Smooth muscle cell (in vitro differentiated cells): ENCODE data around the gene DOHH. TPM values are rescaled to one million over a fixed set of nuclear protein-coding genes. Genes with fewer than 3 reads are reported as not detected.

ENCODE experiments used
- DNase-seq: peaks from one replicate; lab custom pipeline; 2025; ENCODE audit not compliant: unreplicated experiment; lab: John Stamatoyannopoulos, UW
- H2AFZ ChIP-seq: fragments of 200-600 bp; sonication (generic); 2 replicates; pipeline ENCODE4 v1.6.0; 2016; ENCODE audit warnings: antibody characterized with exemption, low read depth, mild to moderate bottlenecking
- H3F3A ChIP-seq: fragments of 200-600 bp; sonication (generic); 2 replicates; pipeline ENCODE4 v1.6.0; 2017; ENCODE audit warnings: antibody characterized with exemption, low read depth
- H3K27ac ChIP-seq: fragments of 200-600 bp; sonication (generic); 2 replicates; pipeline ENCODE4 v1.5.1; 2016; ENCODE audit warnings: low read depth, mild to moderate bottlenecking
- H3K27me3 ChIP-seq: fragments of 200-600 bp; sonication (generic); 2 replicates; pipeline ENCODE4 v1.6.1; 2016; ENCODE audit warnings: low read depth, mild to moderate bottlenecking
- H3K36me3 ChIP-seq: fragments of 200-600 bp; sonication (generic); 2 replicates; pipeline ENCODE4 v1.5.1; 2016; ENCODE audit warnings: low read depth
- H3K4me1 ChIP-seq: fragments of 200-600 bp; sonication (generic); 2 replicates; pipeline ENCODE4 v1.5.1; 2016; ENCODE audit warnings: low read depth
- H3K4me2 ChIP-seq: fragments of 200-600 bp; sonication (generic); 2 replicates; pipeline ENCODE4 v1.6.0; 2016; ENCODE audit warnings: mild to moderate bottlenecking
- H3K4me3 ChIP-seq: fragments of 200-600 bp; sonication (generic); 2 replicates; pipeline ENCODE4 v1.5.1; 2016; ENCODE audit warnings: mild to moderate bottlenecking
- H3K79me2 ChIP-seq: fragments of 200-600 bp; sonication (generic); 2 replicates; pipeline ENCODE4 v1.6.0; 2016; ENCODE audit warnings: low read depth, mild to moderate bottlenecking
- H3K9ac ChIP-seq: fragments of 200-600 bp; sonication (generic); 2 replicates; pipeline ENCODE4 v1.6.0; 2016; ENCODE audit warnings: low read depth
- H3K9me3 ChIP-seq: fragments of 200-600 bp; sonication (generic); replicated peaks from 2 replicates; pipeline ENCODE4 v1.5.1; 2016; ENCODE audit warnings: low read depth
- H4K20me1 ChIP-seq: fragments of 200-600 bp; sonication (generic); 2 replicates; pipeline ENCODE4 v1.6.0; 2016; ENCODE audit warnings: low read depth
- CTCF ChIP-seq: fragments of 200-600 bp; sonication (generic); IDR thresholded peaks from 2 replicates; pipeline ENCODE4 v1.5.1; 2017; ENCODE audit warnings: borderline replicate concordance, mild to moderate bottlenecking, antibody characterized with exemption; ENCODE audit not compliant: insufficient read depth, poor library complexity, severe bottlenecking
- WGBS: methylation state at CpG from one replicate; pipeline ENCODE4 v1.1.7; 2016; ENCODE audit warnings: low lambda C conversion rate; 5-methylcytosine and 5-hydroxymethylcytosine counted together
- polyA plus RNA-seq: library from polyadenylated mRNA; unstranded; fragments of >200 nt; fragmentation: Nextera tagmentation; extraction: Ambion mirVana; gene quantifications from 2 replicates; pipeline ENCODE4 v1.2.1, GENCODE V29; 2016
- total RNA-seq: library from RNA; depleted of rRNA; stranded (reverse); fragments of >200 nt; gene quantifications from 2 replicates; pipeline ENCODE4 v1.2.3, GENCODE V29; 2014

DOHH gene
- total and polyA plus RNA-seq, 2 experiments from 2014 or later = 8.7 to 27.2 TPM

GRCh38 chr19:3491396-3492119, 8.9 kb downstream of the DOHH start:
- Histone ChIP-seq H3K36me3 (no peaks in the 10 kb centered on the region), H3K9ac (no peak overlapping the region), H4K20me1 (no peaks in the 10 kb centered on the region), H3K4me2 (no peak overlapping the region), H3K4me3 (no peak overlapping the region), H3K27me3 (no peaks in the 10 kb centered on the region), H3K9me3 (no peaks in the 10 kb centered on the region), H3K79me2 (no peaks in the 10 kb centered on the region), H2AFZ (no peak overlapping the region), H3K27ac (no peak overlapping the region), H3K4me1 (no peaks in the 10 kb centered on the region), H3F3A (no peaks in the 10 kb centered on the region)
- 97% methylated on average over 50 of the region's 55 CpGs for WGBS
- TF ChIP-seq CTCF = no peak
- no peak for DNase-seq

- Histone ChIP-seq H4K20me1 (no peaks in the 10 kb centered on the region), H2AFZ (no peak within 1 kb of the TSS), H3K36me3 (no peaks in the 10 kb centered on the region), H3K4me2 (no peak within 1 kb of the TSS), H3K27me3 (no peaks in the 10 kb centered on the region), H3F3A (no peaks in the 10 kb centered on the region), H3K9me3 (no peaks in the 10 kb centered on the region), H3K27ac (no peak within 1 kb of the TSS), H3K4me3 (no peak within 1 kb of the TSS), H3K79me2 (no peaks in the 10 kb centered on the region), H3K4me1 (no peaks in the 10 kb centered on the region), H3K9ac (no peak within 1 kb of the TSS)
- no peak for TF ChIP-seq CTCF
- 92% methylated on average over 32 of the region's 33 CpGs for WGBS
- no peak for DNase-seq
Observed at GRCh38 chr19:3483226-3483628, 17.2 kb downstream of the DOHH start, which contains the start of gene SMIM44. TSS of gene SMIM44 (minus strand) at chr19:3483441. CDS start at chr19:3483403, 38 bp downstream.

GRCh38 chr19:3482507-3483225, 17.8 kb downstream of the DOHH start:
- Histone ChIP-seq H3K9me3 (no peaks in the 10 kb centered on the region), H3K36me3 (no peaks in the 10 kb centered on the region), H3K27me3 (no peaks in the 10 kb centered on the region), H3K4me2 (no peak overlapping the region), H3F3A (no peaks in the 10 kb centered on the region), H3K4me1 (no peaks in the 10 kb centered on the region), H3K79me2 (no peaks in the 10 kb centered on the region), H3K4me3 (no peak overlapping the region), H2AFZ (no peak overlapping the region), H3K27ac (no peak overlapping the region), H3K9ac (no peak overlapping the region), H4K20me1 (no peaks in the 10 kb centered on the region)
- 93% methylated on average over 31 of the region's 49 CpGs for WGBS
- TF ChIP-seq CTCF = no peak
- DNase-seq = no peak
